CD1c-positive myeloid dendritic cell (primary cell): Measurements from ENCODE around the gene ZNF263.

Source experiments
- DNase-seq: peaks from one replicate; pipeline ENCODE4 v3.0.0-alpha.2; 2016; ENCODE audit errors: extremely low spot score

The ZNF263 gene

DNA sequence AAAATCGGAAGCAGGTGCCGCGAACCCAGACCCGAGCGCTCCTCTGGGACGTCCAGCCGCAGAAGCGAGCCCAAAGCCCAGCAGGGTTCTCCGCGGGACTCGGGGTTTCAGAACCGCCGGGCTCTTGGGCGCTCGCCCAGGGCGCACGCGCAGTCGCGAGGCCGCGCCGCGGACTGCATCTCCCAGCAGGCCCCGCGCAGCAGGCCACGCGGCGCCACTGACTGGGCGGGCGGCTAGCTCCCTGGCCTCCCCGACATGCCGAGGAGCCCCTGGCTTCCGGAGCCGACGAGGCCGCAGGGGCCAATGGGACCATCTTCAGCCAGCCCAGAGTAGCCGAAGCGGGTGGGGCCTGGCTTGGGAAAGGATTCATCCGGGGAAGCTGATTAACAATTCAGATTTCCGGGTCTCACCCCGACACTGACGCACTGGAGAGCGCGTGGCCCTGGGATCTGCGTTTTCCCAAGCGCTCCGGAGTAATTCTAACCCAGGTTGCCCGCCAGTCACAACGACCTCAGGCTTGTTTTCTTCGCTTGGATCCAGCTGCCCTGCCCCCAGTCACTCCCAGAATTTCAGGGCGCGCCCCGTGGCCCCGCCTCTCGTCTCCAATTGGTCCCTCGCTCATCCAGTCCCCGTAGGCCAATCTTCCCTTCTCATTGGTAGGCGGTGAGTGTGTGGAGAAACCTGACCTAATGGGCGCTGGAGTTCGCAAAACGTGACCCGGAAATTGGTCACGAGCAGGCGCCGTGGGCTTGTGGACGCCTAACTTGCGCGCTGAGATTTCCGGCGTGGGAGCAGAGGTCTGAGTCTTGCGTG is at the start of gene ZNF263:
Gene ZNF263 (plus strand): TSS at position 762 of the 813 bp plus-strand sequence. CDS start 328 bp downstream, outside the sequence.
- peak; percentile 98 for DNase-seq

DNA sequence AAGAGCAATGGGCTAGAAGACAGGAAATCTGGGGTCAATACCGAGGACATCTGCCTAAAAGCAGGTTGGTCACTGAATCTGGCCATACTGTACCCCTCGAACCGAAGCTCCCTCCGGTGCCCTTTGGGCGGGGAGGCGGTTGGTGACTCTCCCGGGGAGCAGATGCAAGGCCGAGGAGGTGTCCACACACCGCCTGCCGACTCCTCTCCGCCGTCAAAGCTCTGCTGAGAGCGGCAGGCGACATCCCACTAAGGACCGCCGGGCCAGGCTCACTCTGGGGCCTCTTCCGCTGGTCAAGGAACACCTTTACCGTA is 48.8 kb upstream of the ZNF263 start:
- no peak for DNase-seq

DNA sequence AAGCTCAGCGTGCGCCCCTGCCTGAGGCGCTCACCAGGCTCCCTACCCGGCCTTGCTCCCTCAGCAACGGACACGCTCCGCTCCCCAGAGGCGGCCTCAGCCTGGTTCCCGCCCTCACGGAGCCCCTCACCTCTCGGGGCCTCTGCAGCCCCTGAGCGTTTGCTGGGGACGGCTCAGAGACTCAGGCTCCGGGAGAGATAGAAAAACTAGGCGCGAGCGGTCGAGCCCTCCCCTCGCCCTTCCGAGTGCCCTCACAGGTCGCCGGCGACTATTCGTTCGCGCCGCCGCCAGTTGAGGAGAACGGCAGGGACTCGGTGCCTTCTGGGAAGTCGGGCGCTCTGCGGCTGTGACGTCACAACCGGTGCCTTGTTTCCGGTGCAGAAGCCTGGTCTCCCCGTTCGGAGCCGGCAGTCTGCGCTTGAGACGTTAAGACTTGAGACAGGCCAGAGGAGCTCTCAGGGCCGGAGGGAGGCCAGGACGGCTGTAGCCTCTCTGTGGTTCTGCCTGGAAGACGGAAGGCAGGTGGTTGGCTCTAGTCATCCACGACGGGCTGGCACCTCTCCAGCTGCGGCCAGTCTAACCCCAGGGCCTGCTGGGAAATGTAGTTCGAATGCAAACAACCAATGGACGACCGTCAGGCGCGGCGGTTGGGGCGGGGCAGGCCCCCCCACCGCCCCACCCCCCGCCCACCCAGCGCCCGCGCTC is 48.3 kb upstream of the ZNF263 start, which contains the start of gene ZNF200:
Gene ZNF200 (minus strand): TSS at position 302 of the 705 bp plus-strand sequence. CDS start 1,403 bp downstream, outside the sequence.
- DNase-seq, result peak; percentile 96

DNA sequence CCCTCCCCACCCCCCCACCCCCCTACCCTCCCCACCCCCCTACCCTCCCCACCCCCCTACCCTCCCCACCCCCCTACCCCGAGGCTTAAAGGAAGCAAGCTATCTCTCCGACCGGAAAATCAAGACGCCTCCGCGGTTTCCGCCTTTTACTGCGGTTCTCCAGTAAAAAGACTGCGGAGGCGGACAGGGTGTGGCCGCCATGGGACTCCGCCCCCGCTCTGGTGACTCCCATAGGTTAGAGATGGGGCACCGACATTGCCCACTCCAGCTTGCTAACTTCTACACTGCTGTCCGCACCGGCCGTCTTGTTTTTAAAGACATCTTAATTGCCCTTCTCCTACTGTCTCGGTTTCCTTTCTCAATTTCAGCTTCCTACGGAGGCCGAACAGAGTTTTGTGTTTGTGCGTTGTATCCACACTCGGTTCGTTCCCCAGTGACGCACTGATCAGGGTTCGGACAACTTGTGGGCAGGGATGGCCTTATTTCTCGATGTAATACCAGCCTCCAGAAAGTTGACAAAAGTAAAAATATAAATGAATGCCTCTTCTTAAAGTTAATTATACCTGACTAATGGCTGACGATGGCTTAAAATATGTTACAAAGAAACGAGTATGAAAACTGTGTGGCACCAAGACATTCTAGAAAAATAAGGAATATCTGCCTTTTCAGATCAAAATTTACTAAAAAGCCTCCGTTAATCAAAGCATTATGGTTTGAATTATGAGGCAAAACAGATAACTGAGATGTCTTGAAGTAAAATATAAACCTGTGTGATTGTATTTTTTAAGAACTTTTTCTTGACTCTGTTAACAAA is 47.2 kb upstream of the ZNF263 start:
- peak; percentile 76 for DNase-seq

DNA sequence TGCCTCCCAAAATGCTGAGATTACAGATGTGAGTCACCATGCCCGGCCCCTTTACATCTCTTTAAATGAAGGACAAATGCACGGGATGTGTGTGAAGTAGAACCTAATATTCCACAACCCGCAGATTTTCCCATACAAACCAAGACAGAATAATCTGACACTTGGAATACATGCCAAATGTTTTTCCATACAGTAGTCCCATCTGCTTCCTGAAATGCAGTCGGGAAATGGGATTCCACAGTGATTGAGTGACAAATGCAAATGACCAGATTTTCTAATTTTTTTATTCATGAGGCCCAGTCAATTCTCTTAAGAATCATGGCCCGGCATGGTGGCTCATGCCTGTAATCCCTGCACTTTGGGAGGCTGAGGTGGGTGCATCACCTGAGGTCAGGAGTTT is 41.5 kb upstream of the ZNF263 start:
- no peak for DNase-seq

- DNase-seq, result peak; percentile 67
Observed at GRCh38 chr16:3242709-3243108, 40.6 kb upstream of the ZNF263 start.

- DNase-seq, result no peak
Observed at GRCh38 chr16:3243882-3244281, 39.4 kb upstream of the ZNF263 start.

GRCh38 chr16:3246002-3246401 is 37.3 kb upstream of the ZNF263 start:
- DNase-seq, result no peak

GRCh38 chr16:3246876-3247275 is 36.4 kb upstream of the ZNF263 start:
- no peak for DNase-seq

DNA sequence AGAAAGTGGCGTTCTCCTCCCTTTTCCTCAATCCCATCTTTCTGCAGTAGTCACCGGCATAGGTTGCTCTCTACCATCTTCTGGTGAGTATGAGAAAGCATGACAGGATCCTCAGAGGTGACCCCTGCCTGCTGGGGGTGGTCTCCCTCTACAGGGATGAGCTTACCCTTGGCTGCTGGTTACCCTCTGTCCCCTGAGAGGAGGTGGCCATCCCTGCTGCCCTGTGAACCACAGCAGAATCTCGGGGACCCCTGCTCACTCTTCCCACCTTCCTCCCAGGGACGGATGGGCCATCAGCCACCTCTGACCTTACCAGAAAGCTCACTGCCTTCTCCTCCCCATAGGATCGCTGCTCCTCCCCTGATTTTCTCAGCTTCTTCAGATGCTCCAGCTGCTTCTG is 34.7 kb upstream of the ZNF263 start:
- no peak for DNase-seq

DNA sequence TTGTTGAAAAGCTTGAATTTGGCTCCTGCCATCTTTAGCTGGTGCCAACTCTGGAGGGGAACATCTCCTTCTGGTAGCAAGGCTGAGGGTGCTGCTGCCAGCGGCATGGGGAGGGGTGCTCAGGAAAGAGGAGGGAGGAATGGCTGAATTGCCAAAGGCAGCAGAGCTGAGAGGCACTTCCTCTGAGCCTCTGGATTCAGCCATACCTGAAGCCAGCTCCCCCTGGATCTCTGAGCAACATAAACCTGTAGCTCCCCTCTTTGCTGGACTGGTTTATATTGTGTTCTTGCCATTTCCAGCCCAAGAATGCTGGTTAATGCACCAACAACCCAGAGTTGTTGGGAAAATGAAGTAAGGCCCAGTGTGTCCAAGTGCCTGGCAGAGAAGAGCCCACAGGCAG is 34.3 kb upstream of the ZNF263 start:
- DNase-seq, result no peak

- no peak for DNase-seq
Observed at GRCh38 chr16:3249451-3249850, 33.8 kb upstream of the ZNF263 start.

- DNase-seq, result no peak
Observed at GRCh38 chr16:3252967-3253366, 30.3 kb upstream of the ZNF263 start.

DNA sequence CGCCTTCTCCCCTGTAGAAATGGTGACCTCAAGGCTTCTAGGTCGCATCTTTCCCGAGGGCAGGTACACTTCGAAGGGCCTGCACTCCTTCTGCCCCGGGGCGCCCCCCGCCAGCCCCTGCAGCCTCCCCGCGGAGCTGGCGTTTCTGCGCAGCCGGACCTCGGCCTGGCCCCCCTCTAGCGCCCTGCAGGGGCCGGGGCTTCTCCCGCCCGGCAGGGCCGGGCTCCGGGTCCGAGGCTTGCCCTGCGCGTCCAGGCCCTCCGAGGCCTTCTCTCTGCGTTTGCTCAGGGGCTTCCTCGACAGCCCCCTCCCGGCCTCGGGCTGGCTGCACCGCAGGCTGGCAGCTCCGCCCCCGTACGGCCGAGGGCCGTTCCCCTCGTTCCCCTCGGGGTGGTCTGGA is 29.0 kb upstream of the ZNF263 start:
- DNase-seq, result no peak

DNA sequence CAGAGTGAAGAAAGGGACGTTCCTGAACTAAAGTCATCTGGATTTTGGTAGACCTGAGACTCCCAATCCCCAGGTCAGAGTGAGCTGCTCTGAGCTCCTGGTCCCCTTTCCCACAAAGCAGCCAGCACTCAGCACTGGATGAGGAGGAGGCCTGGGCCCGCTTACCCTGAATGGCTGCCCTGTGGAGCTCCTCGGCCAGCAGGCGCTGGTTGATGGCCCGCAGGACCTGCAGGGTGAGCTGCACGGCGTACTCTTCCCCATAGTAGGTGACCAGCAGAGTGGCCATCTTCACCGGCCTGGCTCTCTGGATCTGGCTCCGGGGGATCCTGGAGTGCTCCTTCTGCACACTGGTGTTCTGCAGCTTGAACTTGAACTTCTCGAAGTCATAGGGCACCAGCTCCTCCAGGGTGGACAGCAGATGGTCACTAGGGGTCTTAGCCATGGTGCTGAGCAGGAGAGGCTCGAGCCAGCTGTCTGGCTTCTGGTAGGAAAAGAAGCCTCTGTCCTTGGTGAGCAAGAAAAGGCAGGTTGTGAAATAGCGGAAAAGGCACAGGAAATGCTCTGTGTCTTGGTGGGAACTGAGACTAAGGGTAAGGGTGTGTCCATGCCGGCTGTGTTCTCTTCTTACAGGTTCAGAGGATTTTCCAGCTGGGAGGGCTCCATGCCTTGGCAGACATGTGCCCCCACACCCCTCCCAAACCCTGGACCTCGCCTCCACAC is 27.0 kb upstream of the ZNF263 start, which contains the start of gene MEFV:
Gene MEFV (minus strand): TSS at position 488 of the 720 bp plus-strand sequence. CDS start 46 bp downstream, at position 442.
- DNase-seq, result peak; percentile 75

- DNase-seq, result no peak
Observed at GRCh38 chr16:3256866-3257465, 26.3 kb upstream of the ZNF263 start.

DNA sequence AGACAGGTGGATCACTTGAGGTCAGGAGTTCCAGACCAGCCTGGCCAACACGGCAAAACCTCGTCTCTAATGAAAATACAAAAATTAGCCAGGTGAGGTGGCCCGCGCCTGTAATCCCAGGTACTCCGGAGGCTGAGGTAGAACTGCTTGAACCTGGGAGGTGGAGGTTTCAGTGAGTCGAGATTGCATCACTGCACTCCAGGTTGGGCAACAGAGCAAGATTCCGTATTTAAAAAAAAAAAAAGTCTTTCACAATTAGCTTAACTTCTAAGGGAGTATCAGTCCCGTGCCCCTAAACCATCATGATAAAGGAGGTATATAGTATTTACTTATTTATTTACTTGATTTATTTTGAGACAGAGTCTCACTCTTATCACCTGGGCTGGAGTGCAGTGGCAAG is 23.5 kb upstream of the ZNF263 start:
- DNase-seq, result peak; percentile 50

- no peak for DNase-seq
Observed at GRCh38 chr16:3262517-3262916, 20.8 kb upstream of the ZNF263 start.

DNA sequence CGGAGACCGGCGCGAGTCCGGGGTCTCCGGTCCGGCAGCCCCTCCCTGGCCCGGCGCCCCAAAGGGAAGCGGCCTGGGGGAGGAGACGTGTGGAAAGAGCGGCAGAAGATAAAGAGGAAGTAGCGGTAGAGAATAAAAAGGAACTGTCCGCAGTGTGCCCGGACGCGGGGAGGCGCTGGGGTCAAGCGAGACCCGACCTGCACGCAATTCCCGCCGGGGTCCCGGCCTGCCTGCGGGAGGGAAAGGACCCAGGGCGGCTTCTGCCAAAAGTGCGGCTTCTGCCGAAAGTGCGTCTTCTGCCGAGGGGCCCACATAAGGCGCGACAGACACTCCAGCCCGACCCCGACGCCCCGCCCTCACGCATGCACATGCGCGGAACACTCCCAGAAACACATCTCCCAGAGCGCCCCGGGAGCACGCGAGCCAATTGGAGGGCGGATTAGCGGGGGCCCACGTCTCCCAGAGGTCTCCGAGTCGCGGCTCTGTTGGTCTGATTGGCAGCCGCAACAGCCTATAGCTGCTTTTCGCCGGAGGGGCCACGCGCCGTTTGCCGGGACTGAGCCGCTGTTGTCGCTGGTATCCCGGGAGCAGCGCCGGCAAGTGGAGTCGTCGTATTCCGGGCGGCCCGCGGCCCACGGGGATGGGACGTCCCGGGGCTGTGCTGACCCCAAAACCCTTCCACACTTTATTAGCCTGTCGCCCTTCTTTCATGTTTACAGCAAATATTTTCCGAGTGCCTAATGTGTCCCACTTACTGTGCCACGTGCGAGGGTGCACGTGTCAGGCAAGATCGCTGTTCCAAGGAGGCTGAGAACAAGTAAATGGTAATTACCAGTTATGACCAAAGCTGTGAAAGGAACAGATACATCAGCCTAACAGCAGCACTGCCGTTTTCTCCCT is 18.9 kb upstream of the ZNF263 start:
- peak; percentile 98 for DNase-seq
